HG03159 (cell line): ENCODE data around the gene CSAG1.
"Not testable (repeated sequence)": the region's sequence is repeated elsewhere in the genome, so short reads cannot be mapped to it uniquely, and the experiment has no call there.

Experiments used
- ATAC-seq: cut with Tn5 transposase; IDR thresholded peaks from one replicate; pipeline ENCODE4 v1.9.1; 2021; ENCODE audit warnings: mild to moderate bottlenecking, moderate library complexity; ENCODE audit not compliant: unreplicated experiment

The CSAG1 gene

GRCh38 chrX:152706500-152706899, 27.0 kb downstream of the CSAG1 start:
- not testable (repeated sequence) for ATAC-seq

DNA sequence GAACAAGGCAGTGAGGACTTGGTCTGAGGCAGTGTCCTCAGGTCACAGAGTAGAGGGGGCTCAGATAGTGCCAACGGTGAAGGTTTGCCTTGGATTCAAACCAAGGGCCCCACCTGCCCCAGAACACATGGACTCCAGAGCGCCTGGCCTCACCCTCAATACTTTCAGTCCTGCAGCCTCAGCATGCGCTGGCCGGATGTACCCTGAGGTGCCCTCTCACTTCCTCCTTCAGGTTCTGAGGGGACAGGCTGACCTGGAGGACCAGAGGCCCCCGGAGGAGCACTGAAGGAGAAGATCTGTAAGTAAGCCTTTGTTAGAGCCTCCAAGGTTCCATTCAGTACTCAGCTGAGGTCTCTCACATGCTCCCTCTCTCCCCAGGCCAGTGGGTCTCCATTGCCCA, 33.1 kb downstream of the CSAG1 start:
- ATAC-seq, result not testable (repeated sequence)

- ATAC-seq, result not testable (repeated sequence)
Observed at GRCh38 chrX:152697952-152698931, 35.3 kb downstream of the CSAG1 start, which contains the start of gene MAGEA3. TSS of gene MAGEA3 (plus strand) at chrX:152698794. CDS start at chrX:152700833, 2,039 bp downstream.

GRCh38 chrX:152681012-152681411, 52.5 kb downstream of the CSAG1 start:
- ATAC-seq, result peak; percentile 96
